IMR-90 (cell line): Measurements from ENCODE around the gene ZNF195. TPM values are rescaled to one million over a fixed set of nuclear protein-coding genes. Genes with fewer than 3 reads are reported as not detected.
"Not testable (repeated sequence)": the region's sequence is repeated elsewhere in the genome, so short reads cannot be mapped to it uniquely, and the experiment has no call there.

Experiments
- ATAC-seq: fragments of 200-7000 bp; cut with Tn5 transposase; 2 replicates; pipeline ENCODE4 v1.9.1; 2020; ENCODE audit warnings: low read depth, mild to moderate bottlenecking, moderate library complexity
- BruUV-seq: library from RNA; stranded (reverse); fragments of 400-500 nt; replicated peaks from 2 replicates; lab custom pipeline; 2021; lab: Mats Ljungman, UMichigan
- CTCF ChIA-PET: fragments of 300-600 bp; formaldehyde crosslinking; extraction: SDS; loops from one replicate; lab custom pipeline; 2021; ENCODE audit warnings: antibody characterized with exemption; lab: Yijun Ruan, JAX
- POLR2A ChIA-PET: fragments of 300-600 bp; sonication (Branson Sonifier 250); formaldehyde crosslinking; loops from one replicate; lab custom pipeline; 2022; ENCODE audit warnings: antibody characterized with exemption; ENCODE audit not compliant: unreplicated experiment; lab: Charles Lee
- DNase-seq: peaks from one replicate; pipeline ENCODE4 v3.0.0; 2013
- H2AFZ ChIP-seq: replicated peaks from 2 replicates; pipeline ENCODE3; 2013; ENCODE audit warnings: low read length, mild to moderate bottlenecking; ENCODE audit not compliant: poor library complexity
- H2AK5ac ChIP-seq: 2 replicates; pipeline ENCODE4 v1.6.1; 2013; ENCODE audit warnings: low read depth, low read length, inconsistent platforms
- H2AK9ac ChIP-seq: replicated peaks from 2 replicates; pipeline ENCODE3; 2013; ENCODE audit warnings: mild to moderate bottlenecking, low read depth, low read length, moderate library complexity; ENCODE audit not compliant: poor library complexity
- H2BK120ac ChIP-seq: 2 replicates; pipeline ENCODE4 v1.6.1; 2013; ENCODE audit warnings: low read depth, low read length, inconsistent platforms
- H2BK15ac ChIP-seq: 3 replicates; pipeline ENCODE4 v1.6.1; 2013; ENCODE audit warnings: low read depth, low read length, inconsistent platforms
- H2BK20ac ChIP-seq: 2 replicates; pipeline ENCODE4 v1.6.1; 2013; ENCODE audit warnings: low read depth, mild to moderate bottlenecking, inconsistent platforms, low read length, moderate library complexity
- H2BK5ac ChIP-seq: 2 replicates; pipeline ENCODE4 v1.6.1; 2013; ENCODE audit warnings: mild to moderate bottlenecking, low read depth, low read length, inconsistent platforms; ENCODE audit not compliant: poor library complexity, severe bottlenecking
- H3K14ac ChIP-seq: replicated peaks from 2 replicates; pipeline ENCODE4 v1.6.1; 2013; ENCODE audit warnings: low read depth, low read length, inconsistent platforms
- H3K18ac ChIP-seq: 2 replicates; pipeline ENCODE4 v1.6.1; 2013; ENCODE audit warnings: low read depth, low read length, control low read depth
- H3K23ac ChIP-seq: 2 replicates; pipeline ENCODE4 v1.6.1; 2013; ENCODE audit warnings: low read depth, low read length, inconsistent platforms
- H3K27ac ChIP-seq: 2 replicates; pipeline ENCODE4 v1.5.1; 2013; ENCODE audit warnings: mild to moderate bottlenecking, control low read depth, low read length; ENCODE audit not compliant: insufficient read depth
- H3K27me3 ChIP-seq: 2 replicates; pipeline ENCODE4 v1.6.1; 2013; ENCODE audit warnings: low read length; ENCODE audit not compliant: control insufficient read depth, insufficient read depth
- H3K36me3 ChIP-seq: 2 replicates; pipeline ENCODE4 v1.6.1; 2013; ENCODE audit warnings: low read length, mixed read lengths; ENCODE audit not compliant: control insufficient read depth, insufficient read depth
- H3K4ac ChIP-seq: 2 replicates; pipeline ENCODE4 v1.6.1; 2013; ENCODE audit warnings: low read depth, low read length, inconsistent platforms
- H3K4me1 ChIP-seq: 2 replicates; pipeline ENCODE4 v1.6.1; 2013; ENCODE audit warnings: low read length, mixed read lengths; ENCODE audit not compliant: control insufficient read depth, insufficient read depth
- H3K4me2 ChIP-seq: 2 replicates; pipeline ENCODE4 v1.6.1; 2013; ENCODE audit warnings: low read depth, mild to moderate bottlenecking, control low read depth, low read length, moderate library complexity
- H3K4me3 ChIP-seq: 2 replicates; pipeline ENCODE4 v1.5.1; 2013; ENCODE audit warnings: low read depth, mild to moderate bottlenecking, control low read depth, low read length, moderate library complexity; ENCODE audit not compliant: insufficient read depth
- H3K56ac ChIP-seq: 2 replicates; pipeline ENCODE4 v1.6.1; 2013; ENCODE audit warnings: low read length, inconsistent platforms; ENCODE audit not compliant: insufficient read depth; ENCODE audit errors: extremely low read depth
- H3K79me1 ChIP-seq, 2 experiments: 2 replicates each; pipeline ENCODE4 v1.6.1; 2013; ENCODE audit warnings: low read length in 2 of 2, inconsistent platforms in 1 of 2, low read depth in 1 of 2
- H3K9ac ChIP-seq: 2 replicates; pipeline ENCODE4 v1.6.1; 2013; ENCODE audit warnings: low read depth, low read length, control low read depth
- H3K9me1 ChIP-seq: 2 replicates; pipeline ENCODE4 v1.6.1; 2013; ENCODE audit warnings: low read length, inconsistent platforms; ENCODE audit not compliant: insufficient read depth
- H3K9me3 ChIP-seq: 2 replicates; pipeline ENCODE4 v1.6.1; 2013; ENCODE audit warnings: low read length; ENCODE audit not compliant: control insufficient read depth, insufficient read depth
- H4K20me1 ChIP-seq: 2 replicates; pipeline ENCODE4 v1.6.1; 2013; ENCODE audit warnings: low read length, inconsistent platforms; ENCODE audit not compliant: insufficient read depth
- H4K5ac ChIP-seq: 2 replicates; pipeline ENCODE4 v1.6.1; 2013; ENCODE audit warnings: mild to moderate bottlenecking, low read depth, low read length, control low read depth
- H4K8ac ChIP-seq, 2 experiments: 2 replicates each; pipeline ENCODE4 v1.6.1; 2013; ENCODE audit warnings: low read depth in 2 of 2, low read length in 2 of 2, control low read depth in 1 of 2, inconsistent platforms in 1 of 2
- H4K91ac ChIP-seq: 2 replicates; pipeline ENCODE4 v1.6.1; 2013; ENCODE audit warnings: low read depth, low read length, inconsistent platforms; ENCODE audit not compliant: insufficient read depth
- WGBS, 2 experiments: methylation state at CpG; one replicate each; pipeline versions ENCODE4 v1.1.5 to v1.1.7; 2013; ENCODE audit warnings: missing lambda C conversion rate in 2 of 2; ENCODE audit not compliant: insufficient read length in 1 of 2; ENCODE audit errors: extremely low coverage in 2 of 2; 5-methylcytosine and 5-hydroxymethylcytosine counted together
- dilution Hi-C: fragments of 300-500 bp; cut with HindIII; formaldehyde crosslinking; loops from one replicate; pipeline ENCODE4 v1.14.3; 2018; ENCODE audit warnings: low sequenced_read_pairs; ENCODE audit not compliant: unreplicated experiment
- in situ Hi-C: fragments of 300-500 bp; cut with MboI; formaldehyde crosslinking; loops from 3 replicates; pipeline ENCODE4 v1.14.3; 2019; ENCODE audit warnings: low sequenced_read_pairs, inconsistent platforms, mixed read lengths
- intact Hi-C: fragments of 100-400 bp; cut with micrococcal nuclease; formaldehyde crosslinking; loops from 2 replicates; pipeline ENCODE4 v1.10.0; 2022
- polyA plus RNA-seq, 3 experiments: library from polyadenylated mRNA; depleted of rRNA; stranded (reverse); fragments of >200 nt; gene quantifications; 2 replicates each; pipeline ENCODE4 v1.2.3, GENCODE V29; 2012; ENCODE audit warnings: low replicate concordance in 1 of 3
- total RNA-seq: library from RNA; depleted of rRNA; stranded (reverse); fragments of >200 nt; gene quantifications from 2 replicates; pipeline ENCODE4 v1.2.3, GENCODE V29; 2012

Gene ZNF195
- total and polyA plus RNA-seq, 2 of the 4 experiments (the other 2 are of a cell fraction): 10.2 to 24.4 TPM

DNA sequence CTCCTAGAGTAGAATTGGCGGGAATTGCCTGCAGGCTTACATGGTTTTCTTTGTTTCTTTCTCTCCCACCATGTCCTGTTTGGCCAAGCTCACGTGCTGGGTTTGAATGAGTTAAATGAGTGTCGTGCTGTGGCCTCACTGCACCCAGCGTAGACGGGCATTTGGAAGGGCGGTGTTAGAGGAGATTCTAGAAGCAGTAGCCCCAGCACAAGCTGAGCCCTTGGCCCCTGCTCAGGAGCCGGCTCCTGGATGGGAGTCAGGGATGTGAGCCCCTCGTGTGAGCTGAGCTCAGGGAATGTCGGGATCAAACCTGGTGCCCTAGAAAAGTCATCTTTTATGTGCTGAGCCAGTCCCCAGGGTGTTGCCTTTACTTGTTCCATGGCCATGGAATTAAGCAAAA lies 28.0 kb upstream of the ZNF195 start:
- intact Hi-C loops: loop anchor here (10.0 kb wide), 1 partner anchor 372 kb away; no protein-coding TSS in a partner anchor
- H3K27me3 ChIP-seq, H3K56ac ChIP-seq, H2BK20ac ChIP-seq, H4K8ac ChIP-seq, H3K9ac ChIP-seq, H4K91ac ChIP-seq, H4K5ac ChIP-seq, H3K36me3 ChIP-seq, DNase-seq, H3K4ac ChIP-seq, H3K9me3 ChIP-seq, H4K20me1 ChIP-seq, H3K18ac ChIP-seq, H2AK9ac ChIP-seq, H3K4me1 ChIP-seq, H3K27ac ChIP-seq, H3K23ac ChIP-seq, H3K79me1 ChIP-seq, POLR2A ChIA-PET, H2AFZ ChIP-seq, H3K9me1 ChIP-seq, H3K4me3 ChIP-seq, H3K14ac ChIP-seq, H2BK120ac ChIP-seq, H3K4me2 ChIP-seq, H2AK5ac ChIP-seq, dilution Hi-C loops, BruUV-seq, H2BK15ac ChIP-seq, ATAC-seq, H2BK5ac ChIP-seq: not testable (repeated sequence)
- CTCF ChIA-PET: interaction anchor here (1.2 kb wide), 1 partner anchor 27 kb away, joined by 3 read pairs; the partner anchor contains the start of gene ZNF195
- 55% methylated on average over 3 of the region's 9 CpGs; no CpG with 5 or more reads in 1 of the 2 experiments for WGBS, 2 experiments
- in situ Hi-C loops: loop anchor here (25.0 kb wide), 1 partner anchor 345 kb away; the partner anchor contains the start of gene CARS1

DNA sequence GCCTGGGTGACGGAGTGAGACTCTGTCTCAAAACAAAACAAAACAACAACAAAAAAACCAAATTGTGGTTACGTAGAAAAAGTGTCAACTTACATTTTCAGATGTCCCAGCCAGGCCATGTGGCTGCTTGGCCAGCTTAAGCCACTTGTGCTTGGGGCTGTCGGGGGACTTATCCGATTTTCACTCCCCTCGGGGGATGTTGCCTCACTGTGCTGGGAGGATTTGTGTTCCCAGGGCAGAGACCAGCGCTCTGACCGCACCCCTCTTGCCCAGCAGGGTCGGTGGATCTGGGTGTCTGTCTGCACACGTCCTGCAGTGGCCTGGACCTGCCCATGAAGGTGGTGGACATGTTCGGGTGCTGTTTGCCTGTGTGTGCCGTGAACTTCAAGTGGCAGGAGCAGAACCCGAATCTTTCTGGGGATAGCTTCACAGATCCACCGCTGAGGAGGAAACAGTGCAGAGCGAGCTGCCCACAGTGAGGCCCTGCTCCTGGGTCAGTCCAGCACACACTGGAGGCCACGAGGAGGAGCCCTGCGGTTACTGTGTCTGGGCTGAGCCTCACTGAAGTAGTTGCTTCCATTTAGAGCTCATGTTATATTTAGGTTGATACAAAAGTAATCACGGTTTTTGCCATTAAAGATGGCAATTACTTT lies 27.4 kb upstream of the ZNF195 start:
- H3K4me3 ChIP-seq, H3K18ac ChIP-seq, H2BK120ac ChIP-seq, H2BK20ac ChIP-seq, H3K4me2 ChIP-seq, H2BK15ac ChIP-seq, H3K14ac ChIP-seq, H2AK5ac ChIP-seq, H3K9ac ChIP-seq, H3K79me1 ChIP-seq, H2BK5ac ChIP-seq, H3K56ac ChIP-seq, H3K27ac ChIP-seq, H3K9me3 ChIP-seq, H4K20me1 ChIP-seq, H2AK9ac ChIP-seq, H2AFZ ChIP-seq, H4K8ac ChIP-seq, ATAC-seq, dilution Hi-C loops, H3K27me3 ChIP-seq, H4K5ac ChIP-seq, H3K36me3 ChIP-seq, DNase-seq, H3K4me1 ChIP-seq, H3K23ac ChIP-seq, H3K9me1 ChIP-seq, BruUV-seq, POLR2A ChIA-PET, H4K91ac ChIP-seq, H3K4ac ChIP-seq: not testable (repeated sequence)
- CTCF ChIA-PET: interaction anchor here (1.2 kb wide), 1 partner anchor 27 kb away, joined by 3 read pairs; the partner anchor contains the start of gene ZNF195
- in situ Hi-C loops: loop anchor here (25.0 kb wide), 1 partner anchor 344 kb away; the partner anchor contains the start of gene CARS1
- intact Hi-C loops: loop anchor here (10.0 kb wide), 1 partner anchor 372 kb away; no protein-coding TSS in a partner anchor
- WGBS, 2 experiments: 80% methylated on average over 1 of the region's 17 CpGs; no CpG with 5 or more reads in 1 of the 2 experiments
